ENCODE measurements around the gene RAVER2. TPM values are rescaled to one million over a fixed set of nuclear protein-coding genes. Genes with fewer than 3 reads are reported as not detected.

The RAVER2 gene
- total RNA-seq, 2 donors from 2014 or later = 6.9 to 8.8 TPM

- Histone ChIP-seq H3K4me3 (no peak overlapping the region), H3K27me3 (no peaks in the 10 kb centered on the region), H3K9me3 (no peaks in the 10 kb centered on the region), H3K36me3 (replicated peaks in 1 of 2; ENCODE audit: insufficient read depth in 1 of 2, low read depth in 2 of 2) (no peaks in the 10 kb centered on the region), H3K27ac (no peak overlapping the region), H3K4me1 (no peaks in the 10 kb centered on the region)
- peak; percentile 72 to 86 (median 80) for DNase-seq
- intact Hi-C loops (cut with DNase I) = loop anchor here (10.0 kb wide), 1 partner anchor 139 kb away; no protein-coding TSS in a partner anchor
- ATAC-seq = peak; percentile 85
- WGBS, 2 donors = 31 to 37% methylated on average over 11 of the region's 11 CpGs
- TF ChIP-seq, protein P1, sequence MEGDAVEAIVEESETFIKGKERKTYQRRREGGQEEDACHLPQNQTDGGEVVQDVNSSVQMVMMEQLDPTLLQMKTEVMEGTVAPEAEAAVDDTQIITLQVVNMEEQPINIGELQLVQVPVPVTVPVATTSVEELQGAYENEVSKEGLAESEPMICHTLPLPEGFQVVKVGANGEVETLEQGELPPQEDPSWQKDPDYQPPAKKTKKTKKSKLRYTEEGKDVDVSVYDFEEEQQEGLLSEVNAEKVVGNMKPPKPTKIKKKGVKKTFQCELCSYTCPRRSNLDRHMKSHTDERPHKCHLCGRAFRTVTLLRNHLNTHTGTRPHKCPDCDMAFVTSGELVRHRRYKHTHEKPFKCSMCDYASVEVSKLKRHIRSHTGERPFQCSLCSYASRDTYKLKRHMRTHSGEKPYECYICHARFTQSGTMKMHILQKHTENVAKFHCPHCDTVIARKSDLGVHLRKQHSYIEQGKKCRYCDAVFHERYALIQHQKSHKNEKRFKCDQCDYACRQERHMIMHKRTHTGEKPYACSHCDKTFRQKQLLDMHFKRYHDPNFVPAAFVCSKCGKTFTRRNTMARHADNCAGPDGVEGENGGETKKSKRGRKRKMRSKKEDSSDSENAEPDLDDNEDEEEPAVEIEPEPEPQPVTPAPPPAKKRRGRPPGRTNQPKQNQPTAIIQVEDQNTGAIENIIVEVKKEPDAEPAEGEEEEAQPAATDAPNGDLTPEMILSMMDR (IDR thresholded peaks at IDR 0.05) = peak; percentile 49 to 92 (median 92)
- TF ChIP-seq POLR2A (IDR thresholded peaks at IDR 0.05) = no peak
Observed at GRCh38 chr1:64823691-64824476, 79.0 kb downstream of the RAVER2 start.

GRCh38 chr1:64826991-64827390, 82.1 kb downstream of the RAVER2 start:
- Histone ChIP-seq H3K27me3 (no peaks in the 10 kb centered on the region), H3K4me1 (no peaks in the 10 kb centered on the region), H3K4me3 (no peak overlapping the region), H3K27ac (no peak overlapping the region), H3K9me3 (no peaks in the 10 kb centered on the region), H3K36me3 (replicated peaks in 1 of 2; ENCODE audit: insufficient read depth in 1 of 2, low read depth in 2 of 2) (no peaks in the 10 kb centered on the region)
- DNase-seq (no peak), ATAC-seq (no peak)
- intact Hi-C loops (cut with DNase I) = loop anchor here (10.0 kb wide), 1 partner anchor 142 kb away; no protein-coding TSS in a partner anchor
- TF ChIP-seq POLR2A (IDR thresholded peaks at IDR 0.05) = no peak
- TF ChIP-seq, protein P1 (IDR thresholded peaks at IDR 0.05) = no peak
- 85 to 88% methylated on average over 5 of the region's 5 CpGs for WGBS, 2 donors

DNA sequence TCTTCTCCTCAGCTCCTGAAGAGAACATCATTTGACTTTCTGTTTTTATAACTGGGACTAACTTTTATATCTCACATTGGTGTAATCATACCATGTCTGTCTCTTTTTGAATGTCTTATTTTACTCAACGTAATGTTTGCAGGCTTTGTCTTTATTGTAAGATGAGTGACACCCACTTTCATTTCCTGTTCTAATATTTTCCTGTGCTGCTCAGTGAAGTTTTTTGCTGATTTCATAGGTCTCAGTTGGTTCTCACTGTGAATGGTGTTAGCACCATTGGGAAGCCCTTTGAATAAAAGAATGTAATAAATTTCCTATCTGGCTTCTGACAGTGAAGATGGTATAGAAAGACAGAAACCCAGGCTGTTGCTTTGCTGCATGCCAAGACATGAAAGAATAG, 84.0 kb downstream of the RAVER2 start:
- WGBS, 2 donors = 46 to 62% methylated on average over 1 of the region's 1 CpG
- ATAC-seq = no peak
- no peaks in the 10 kb centered on the region for H3K27me3 ChIP-seq
- DNase-seq = no peak
- no peaks in the 10 kb centered on the region for H3K9me3 ChIP-seq
- H3K27ac ChIP-seq = no peak overlapping the region
- H3K4me3 ChIP-seq = no peak overlapping the region
- TF ChIP-seq POLR2A (IDR thresholded peaks at IDR 0.05) = no peak
- TF ChIP-seq, protein P1 (IDR thresholded peaks at IDR 0.05) = no peak
- H3K4me1 ChIP-seq = no peaks in the 10 kb centered on the region
- intact Hi-C loops (cut with DNase I) = loop anchor here (10.0 kb wide), 1 partner anchor 144 kb away; no protein-coding TSS in a partner anchor
- H3K36me3 ChIP-seq (replicated peaks in 1 of 2; ENCODE audit: insufficient read depth in 1 of 2, low read depth in 2 of 2) = peaks cover 0 to 2% of the 10 kb centered on the region in 2 donors

GRCh38 chr1:64829411-64830029, 84.6 kb downstream of the RAVER2 start:
- no peak for TF ChIP-seq POLR2A (IDR thresholded peaks at IDR 0.05)
- TF ChIP-seq, protein P1 (IDR thresholded peaks at IDR 0.05) = no peak
- Histone ChIP-seq H3K4me3 (no peak overlapping the region), H3K27me3 (no peaks in the 10 kb centered on the region), H3K36me3 (replicated peaks in 1 of 2; ENCODE audit: insufficient read depth in 1 of 2, low read depth in 2 of 2) (peaks cover 0 to 3% of the 10 kb centered on the region in 2 donors), H3K9me3 (no peaks in the 10 kb centered on the region), H3K27ac (no peak overlapping the region), H3K4me1 (no peaks in the 10 kb centered on the region)
- no peak for ATAC-seq
- no peak for DNase-seq
- intact Hi-C loops (cut with DNase I) = loop anchor here (10.0 kb wide), 1 partner anchor 145 kb away; no protein-coding TSS in a partner anchor
- WGBS, 2 donors = 71 to 83% methylated on average over 8 of the region's 8 CpGs

Measured in body of pancreas (tissue), 4 donors.